Smooth muscle cell (in vitro differentiated cells): ENCODE measurements around the gene IL15RA. TPM values are rescaled to one million over a fixed set of nuclear protein-coding genes. Genes with fewer than 3 reads are reported as not detected.

Source experiments
- DNase-seq: peaks from one replicate; lab custom pipeline; 2025; ENCODE audit not compliant: unreplicated experiment; lab: John Stamatoyannopoulos, UW
- H2AFZ ChIP-seq: fragments of 200-600 bp; sonication (generic); 2 replicates; pipeline ENCODE4 v1.6.0; 2016; ENCODE audit warnings: antibody characterized with exemption, low read depth, mild to moderate bottlenecking
- H3F3A ChIP-seq: fragments of 200-600 bp; sonication (generic); 2 replicates; pipeline ENCODE4 v1.6.0; 2017; ENCODE audit warnings: antibody characterized with exemption, low read depth
- H3K27ac ChIP-seq: fragments of 200-600 bp; sonication (generic); 2 replicates; pipeline ENCODE4 v1.5.1; 2016; ENCODE audit warnings: low read depth, mild to moderate bottlenecking
- H3K27me3 ChIP-seq: fragments of 200-600 bp; sonication (generic); 2 replicates; pipeline ENCODE4 v1.6.1; 2016; ENCODE audit warnings: low read depth, mild to moderate bottlenecking
- H3K36me3 ChIP-seq: fragments of 200-600 bp; sonication (generic); 2 replicates; pipeline ENCODE4 v1.5.1; 2016; ENCODE audit warnings: low read depth
- H3K4me1 ChIP-seq: fragments of 200-600 bp; sonication (generic); 2 replicates; pipeline ENCODE4 v1.5.1; 2016; ENCODE audit warnings: low read depth
- H3K4me2 ChIP-seq: fragments of 200-600 bp; sonication (generic); 2 replicates; pipeline ENCODE4 v1.6.0; 2016; ENCODE audit warnings: mild to moderate bottlenecking
- H3K4me3 ChIP-seq: fragments of 200-600 bp; sonication (generic); 2 replicates; pipeline ENCODE4 v1.5.1; 2016; ENCODE audit warnings: mild to moderate bottlenecking
- H3K79me2 ChIP-seq: fragments of 200-600 bp; sonication (generic); 2 replicates; pipeline ENCODE4 v1.6.0; 2016; ENCODE audit warnings: low read depth, mild to moderate bottlenecking
- H3K9ac ChIP-seq: fragments of 200-600 bp; sonication (generic); 2 replicates; pipeline ENCODE4 v1.6.0; 2016; ENCODE audit warnings: low read depth
- H3K9me3 ChIP-seq: fragments of 200-600 bp; sonication (generic); replicated peaks from 2 replicates; pipeline ENCODE4 v1.5.1; 2016; ENCODE audit warnings: low read depth
- H4K20me1 ChIP-seq: fragments of 200-600 bp; sonication (generic); 2 replicates; pipeline ENCODE4 v1.6.0; 2016; ENCODE audit warnings: low read depth
- CTCF ChIP-seq: fragments of 200-600 bp; sonication (generic); IDR thresholded peaks from 2 replicates; pipeline ENCODE4 v1.5.1; 2017; ENCODE audit warnings: borderline replicate concordance, mild to moderate bottlenecking, antibody characterized with exemption; ENCODE audit not compliant: insufficient read depth, poor library complexity, severe bottlenecking
- WGBS: methylation state at CpG from one replicate; pipeline ENCODE4 v1.1.7; 2016; ENCODE audit warnings: low lambda C conversion rate; 5-methylcytosine and 5-hydroxymethylcytosine counted together
- polyA plus RNA-seq: library from polyadenylated mRNA; unstranded; fragments of >200 nt; fragmentation: Nextera tagmentation; extraction: Ambion mirVana; gene quantifications from 2 replicates; pipeline ENCODE4 v1.2.1, GENCODE V29; 2016
- total RNA-seq: library from RNA; depleted of rRNA; stranded (reverse); fragments of >200 nt; gene quantifications from 2 replicates; pipeline ENCODE4 v1.2.3, GENCODE V29; 2014

The IL15RA gene
- total and polyA plus RNA-seq, 2 experiments from 2014 or later: 0.23 to 0.54 TPM

GRCh38 chr10:5906651-5907050 is 70.7 kb downstream of the IL15RA start:
- Histone ChIP-seq H3K9me3 (no peaks in the 10 kb centered on the region), H4K20me1 (peaks cover 42% of the 10 kb centered on the region), H3K79me2 (peaks cover 46% of the 10 kb centered on the region), H3K4me1 (no peaks in the 10 kb centered on the region), H3K9ac (no peak overlapping the region), H2AFZ (no peak overlapping the region), H3K27ac (no peak overlapping the region), H3K4me3 (no peak overlapping the region), H3K36me3 (peaks cover 6% of the 10 kb centered on the region), H3F3A (no peaks in the 10 kb centered on the region), H3K4me2 (no peak overlapping the region), H3K27me3 (no peaks in the 10 kb centered on the region)
- WGBS: 73% methylated on average over 4 of the region's 5 CpGs
- DNase-seq: no peak
- no peak for TF ChIP-seq CTCF

GRCh38 chr10:5905854-5906507 is 71.4 kb downstream of the IL15RA start:
- 97% methylated on average over 13 of the region's 13 CpGs for WGBS
- Histone ChIP-seq H3K36me3 (peaks cover 6% of the 10 kb centered on the region), H3K27me3 (no peaks in the 10 kb centered on the region), H3K9me3 (no peaks in the 10 kb centered on the region), H3K4me1 (no peaks in the 10 kb centered on the region), H4K20me1 (peaks cover 49% of the 10 kb centered on the region), H3K4me2 (no peak overlapping the region), H3K79me2 (peaks cover 52% of the 10 kb centered on the region), H2AFZ (no peak overlapping the region), H3F3A (no peaks in the 10 kb centered on the region), H3K4me3 (no peak overlapping the region), H3K27ac (no peak overlapping the region), H3K9ac (no peak overlapping the region)
- no peak for DNase-seq
- no peak for TF ChIP-seq CTCF

GRCh38 chr10:5904227-5904626 is 73.1 kb downstream of the IL15RA start:
- WGBS: 74% methylated on average over 4 of the region's 4 CpGs
- no peak overlapping the region for H3K9ac ChIP-seq

More at GRCh38 chr10:5904227-5904626, 73.1 kb downstream of the IL15RA start:
- Histone ChIP-seq H4K20me1 (peaks cover 67% of the 10 kb centered on the region), H3K36me3 (no peaks in the 10 kb centered on the region), H3K4me3 (no peak overlapping the region), H3K27me3 (no peaks in the 10 kb centered on the region), H3F3A (no peaks in the 10 kb centered on the region), H3K79me2 (peaks cover 69% of the 10 kb centered on the region), H3K4me2 (no peak overlapping the region), H2AFZ (no peak overlapping the region), H3K27ac (no peak overlapping the region), H3K4me1 (no peaks in the 10 kb centered on the region), H3K9me3 (no peaks in the 10 kb centered on the region)
- DNase-seq: no peak
- no peak for TF ChIP-seq CTCF
